ENCODE data around the gene TBC1D28.
"Not testable (repeated sequence)": the region's sequence is repeated elsewhere in the genome, so short reads cannot be mapped to it uniquely, and the experiment has no call there.

- not testable (repeated sequence) for TF ChIP-seq POLR2AphosphoS5, POLR2A, EP300 (IDR thresholded peaks at IDR 0.05)
- TF ChIP-seq, protein P1, sequence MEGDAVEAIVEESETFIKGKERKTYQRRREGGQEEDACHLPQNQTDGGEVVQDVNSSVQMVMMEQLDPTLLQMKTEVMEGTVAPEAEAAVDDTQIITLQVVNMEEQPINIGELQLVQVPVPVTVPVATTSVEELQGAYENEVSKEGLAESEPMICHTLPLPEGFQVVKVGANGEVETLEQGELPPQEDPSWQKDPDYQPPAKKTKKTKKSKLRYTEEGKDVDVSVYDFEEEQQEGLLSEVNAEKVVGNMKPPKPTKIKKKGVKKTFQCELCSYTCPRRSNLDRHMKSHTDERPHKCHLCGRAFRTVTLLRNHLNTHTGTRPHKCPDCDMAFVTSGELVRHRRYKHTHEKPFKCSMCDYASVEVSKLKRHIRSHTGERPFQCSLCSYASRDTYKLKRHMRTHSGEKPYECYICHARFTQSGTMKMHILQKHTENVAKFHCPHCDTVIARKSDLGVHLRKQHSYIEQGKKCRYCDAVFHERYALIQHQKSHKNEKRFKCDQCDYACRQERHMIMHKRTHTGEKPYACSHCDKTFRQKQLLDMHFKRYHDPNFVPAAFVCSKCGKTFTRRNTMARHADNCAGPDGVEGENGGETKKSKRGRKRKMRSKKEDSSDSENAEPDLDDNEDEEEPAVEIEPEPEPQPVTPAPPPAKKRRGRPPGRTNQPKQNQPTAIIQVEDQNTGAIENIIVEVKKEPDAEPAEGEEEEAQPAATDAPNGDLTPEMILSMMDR (IDR thresholded peaks at IDR 0.05): not testable (repeated sequence)
Observed at GRCh38 chr17:18667535-18667934, 23.3 kb upstream of the TBC1D28 start.

All from upper lobe of left lung (tissue), 4 donors.